Upper lobe of right lung (tissue), 1 donor: ENCODE data around the gene SH3BGRL2. TPM values are rescaled to one million over a fixed set of nuclear protein-coding genes. Genes with fewer than 3 reads are reported as not detected.
"Not testable (repeated sequence)": the region's sequence is repeated elsewhere in the genome, so short reads cannot be mapped to it uniquely, and the experiment has no call there.

Experiments
- ATAC-seq: fragments of 200-7000 bp; cut with Tn5 transposase; one replicate; pipeline ENCODE4 v1.9.1; 2020; ENCODE audit warnings: mild to moderate bottlenecking, moderate library complexity
- DNase-seq: peaks from one replicate; pipeline ENCODE4 v3.0.0-alpha.2; 2020
- H3K27ac ChIP-seq: fragments of 200-600 bp; one replicate; pipeline ENCODE4 v1.8.0; 2022
- H3K27me3 ChIP-seq: fragments of 200-600 bp; one replicate; pipeline ENCODE4 v1.8.0; 2022; ENCODE audit warnings: mild to moderate bottlenecking
- H3K36me3 ChIP-seq: fragments of 200-600 bp; one replicate; pipeline ENCODE4 v1.8.0; 2022
- H3K4me1 ChIP-seq: fragments of 200-600 bp; one replicate; pipeline ENCODE4 v1.8.0; 2022
- H3K4me3 ChIP-seq: fragments of 200-600 bp; one replicate; pipeline ENCODE4 v1.8.0; 2022; ENCODE audit warnings: mild to moderate bottlenecking
- H3K9me3 ChIP-seq: fragments of 200-600 bp; one replicate; pipeline ENCODE4 v1.8.0; 2022
- CTCF ChIP-seq: fragments of 200-600 bp; IDR thresholded peaks from one replicate; pipeline ENCODE4 v1.8.0; 2022; ENCODE audit warnings: antibody characterized with exemption
- intact Hi-C: fragments of 100-400 bp; cut with DNase I; formaldehyde crosslinking; loops from one replicate; pipeline ENCODE4 v1.11.0; 2022
- total RNA-seq: library from RNA; stranded (reverse); fragmentation: NEBNext Ultra II Directional; extraction: Animal tissue kit (Norgen Biotek cat#: 25700); gene quantifications from one replicate; pipeline ENCODE4 v1.2.1, GENCODE V29; 2021
- donor health status: DM: no; HTN: yes; CAD: no; lungs with severe emphysema.

Gene SH3BGRL2
- total RNA-seq, 1 donor from 2014 or later = 33.9 TPM

GRCh38 chr6:79733388-79733787, 102.3 kb downstream of the SH3BGRL2 start:
- no peaks in the 10 kb centered on the region for H3K27me3 ChIP-seq
- no peak overlapping the region for H3K4me3 ChIP-seq
- intact Hi-C loops = no loop called here
- DNase-seq = no peak
- no peak for ATAC-seq
- H3K9me3 ChIP-seq = no peaks in the 10 kb centered on the region
- no peak overlapping the region for H3K27ac ChIP-seq
- no peaks in the 10 kb centered on the region for H3K4me1 ChIP-seq
- no peak for TF ChIP-seq CTCF
- no peaks in the 10 kb centered on the region for H3K36me3 ChIP-seq

- H3K4me3 ChIP-seq = no peak overlapping the region
- H3K27me3 ChIP-seq = no peaks in the 10 kb centered on the region
- H3K4me1 ChIP-seq = no peaks in the 10 kb centered on the region
- ATAC-seq (no peak), DNase-seq (no peak)
- H3K27ac ChIP-seq = no peak overlapping the region
- intact Hi-C loops = no loop called here
- H3K36me3 ChIP-seq = no peaks in the 10 kb centered on the region
- TF ChIP-seq CTCF = no peak
- H3K9me3 ChIP-seq = no peaks in the 10 kb centered on the region
Observed at GRCh38 chr6:79734374-79734773, 103.2 kb downstream of the SH3BGRL2 start.

- DNase-seq (no peak), ATAC-seq (no peak)
- Histone ChIP-seq H3K27ac (no peak overlapping the region), H3K27me3 (no peaks in the 10 kb centered on the region), H3K4me3 (no peak overlapping the region), H3K4me1 (no peaks in the 10 kb centered on the region), H3K9me3 (no peaks in the 10 kb centered on the region), H3K36me3 (no peaks in the 10 kb centered on the region)
- intact Hi-C loops = no loop called here
- no peak for TF ChIP-seq CTCF
Observed at GRCh38 chr6:79735183-79735582, 104.1 kb downstream of the SH3BGRL2 start.

- Histone ChIP-seq H3K36me3 (no peaks in the 10 kb centered on the region), H3K9me3 (no peaks in the 10 kb centered on the region), H3K27ac (no peak overlapping the region), H3K4me1 (no peaks in the 10 kb centered on the region), H3K27me3 (no peaks in the 10 kb centered on the region), H3K4me3 (no peak overlapping the region)
- ATAC-seq (no peak), DNase-seq (no peak)
- intact Hi-C loops = no loop called here
- TF ChIP-seq CTCF = no peak
Observed at GRCh38 chr6:79737172-79737571, 106.0 kb downstream of the SH3BGRL2 start.

- H3K36me3 ChIP-seq = no peaks in the 10 kb centered on the region
- H3K4me1 ChIP-seq = no peaks in the 10 kb centered on the region
- ATAC-seq (no peak), DNase-seq (no peak)
- no peaks in the 10 kb centered on the region for H3K9me3 ChIP-seq
- intact Hi-C loops = no loop called here
- H3K27me3 ChIP-seq = no peaks in the 10 kb centered on the region
- H3K4me3 ChIP-seq = no peak overlapping the region
- no peak overlapping the region for H3K27ac ChIP-seq
- no peak for TF ChIP-seq CTCF
Observed at GRCh38 chr6:79742030-79742429, 110.9 kb downstream of the SH3BGRL2 start.

GRCh38 chr6:79745282-79745681, 114.2 kb downstream of the SH3BGRL2 start:
- intact Hi-C loops, ATAC-seq, H3K27ac ChIP-seq, H3K4me3 ChIP-seq, DNase-seq, H3K4me1 ChIP-seq, H3K36me3 ChIP-seq, H3K9me3 ChIP-seq, H3K27me3 ChIP-seq: not testable (repeated sequence)

- ATAC-seq, intact Hi-C loops, DNase-seq, H3K27me3 ChIP-seq, H3K4me1 ChIP-seq, H3K9me3 ChIP-seq, H3K4me3 ChIP-seq, H3K36me3 ChIP-seq, H3K27ac ChIP-seq: not testable (repeated sequence)
Observed at GRCh38 chr6:79746325-79746724, 115.2 kb downstream of the SH3BGRL2 start.
